Ishikawa (cell line): ENCODE data around the gene FARS2.

Experiments
- CEBPB ChIP-seq: IDR thresholded peaks from 2 replicates; pipeline ENCODE4 v1.6.1; 2012
- CREB1 ChIP-seq: IDR thresholded peaks from 2 replicates; pipeline ENCODE4 v1.6.1; 2012; ENCODE audit warnings: low read depth
- EGR1 ChIP-seq: IDR thresholded peaks from 2 replicates; pipeline ENCODE4 v1.6.1; 2012
- EP300 ChIP-seq: IDR thresholded peaks from 2 replicates; pipeline ENCODE4 v1.6.1; 2012; ENCODE audit warnings: borderline replicate concordance
- FOXM1 ChIP-seq: IDR thresholded peaks from 2 replicates; pipeline ENCODE4 v1.6.1; 2012; ENCODE audit warnings: low read depth, borderline replicate concordance
- NFIC ChIP-seq: IDR thresholded peaks from 2 replicates; pipeline ENCODE4 v1.6.1; 2012
- RAD21 ChIP-seq: IDR thresholded peaks from 2 replicates; pipeline ENCODE4 v1.6.1; 2012; ENCODE audit warnings: low read depth
- TAF1 ChIP-seq: IDR thresholded peaks from 2 replicates; pipeline ENCODE4 v1.6.1; 2012; ENCODE audit warnings: low read depth, mild to moderate bottlenecking
- TCF12 ChIP-seq: IDR thresholded peaks from 2 replicates; pipeline ENCODE4 v1.6.1; 2012; ENCODE audit warnings: low read depth
- TEAD4 ChIP-seq: IDR thresholded peaks from 2 replicates; pipeline ENCODE4 v1.6.1; 2012
- YY1 ChIP-seq: IDR thresholded peaks from 2 replicates; pipeline ENCODE4 v1.6.1; 2012; ENCODE audit warnings: low read depth
- ZBTB7A ChIP-seq: IDR thresholded peaks from 2 replicates; pipeline ENCODE4 v1.6.1; 2012; ENCODE audit warnings: low read depth
- TF ChIP-seq, protein P1 (sequence below): IDR thresholded peaks from 2 replicates; pipeline ENCODE4 v1.6.1; 2012; ENCODE audit warnings: low read depth, mild to moderate bottlenecking
- TF ChIP-seq, protein P2 (sequence below): IDR thresholded peaks from 2 replicates; pipeline ENCODE4 v1.6.1; 2012
- TF ChIP-seq, protein P3 (sequence below): IDR thresholded peaks from 2 replicates; pipeline ENCODE4 v1.6.1; 2012

FARS2 gene

DNA sequence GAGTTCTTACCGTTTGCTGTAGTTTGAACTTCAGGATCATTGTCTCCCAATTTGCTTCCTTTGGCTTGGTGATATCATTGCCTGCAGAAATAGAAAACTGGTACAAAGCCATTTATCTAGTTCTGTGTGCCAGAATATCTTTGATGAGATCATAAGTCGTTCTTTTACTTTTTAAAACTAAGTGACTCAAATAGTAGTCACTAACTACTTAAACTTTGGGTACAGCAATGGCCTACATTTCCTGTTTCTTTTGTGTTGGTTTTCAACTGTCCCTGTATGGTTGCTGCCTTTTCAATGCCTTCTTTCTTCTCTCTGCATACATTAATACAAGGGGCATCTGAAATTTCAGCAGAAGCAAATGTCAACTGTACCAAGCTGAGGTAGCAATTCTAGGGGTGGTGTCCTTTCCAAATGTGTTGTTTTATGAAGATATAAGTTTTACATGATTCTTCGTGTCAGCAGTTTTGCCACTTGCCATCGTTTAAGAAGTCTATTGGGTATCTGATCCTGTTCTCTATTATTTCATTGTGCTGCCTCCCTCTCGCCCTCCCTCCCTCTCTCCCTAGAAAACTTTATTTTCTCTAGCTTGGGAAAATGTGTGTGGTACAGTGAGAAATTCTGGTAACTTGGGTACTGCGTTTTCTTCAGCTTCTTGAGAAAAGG lies 238.5 kb downstream of the FARS2 start:
- no peak for TF ChIP-seq YY1
- TF ChIP-seq, protein P1, sequence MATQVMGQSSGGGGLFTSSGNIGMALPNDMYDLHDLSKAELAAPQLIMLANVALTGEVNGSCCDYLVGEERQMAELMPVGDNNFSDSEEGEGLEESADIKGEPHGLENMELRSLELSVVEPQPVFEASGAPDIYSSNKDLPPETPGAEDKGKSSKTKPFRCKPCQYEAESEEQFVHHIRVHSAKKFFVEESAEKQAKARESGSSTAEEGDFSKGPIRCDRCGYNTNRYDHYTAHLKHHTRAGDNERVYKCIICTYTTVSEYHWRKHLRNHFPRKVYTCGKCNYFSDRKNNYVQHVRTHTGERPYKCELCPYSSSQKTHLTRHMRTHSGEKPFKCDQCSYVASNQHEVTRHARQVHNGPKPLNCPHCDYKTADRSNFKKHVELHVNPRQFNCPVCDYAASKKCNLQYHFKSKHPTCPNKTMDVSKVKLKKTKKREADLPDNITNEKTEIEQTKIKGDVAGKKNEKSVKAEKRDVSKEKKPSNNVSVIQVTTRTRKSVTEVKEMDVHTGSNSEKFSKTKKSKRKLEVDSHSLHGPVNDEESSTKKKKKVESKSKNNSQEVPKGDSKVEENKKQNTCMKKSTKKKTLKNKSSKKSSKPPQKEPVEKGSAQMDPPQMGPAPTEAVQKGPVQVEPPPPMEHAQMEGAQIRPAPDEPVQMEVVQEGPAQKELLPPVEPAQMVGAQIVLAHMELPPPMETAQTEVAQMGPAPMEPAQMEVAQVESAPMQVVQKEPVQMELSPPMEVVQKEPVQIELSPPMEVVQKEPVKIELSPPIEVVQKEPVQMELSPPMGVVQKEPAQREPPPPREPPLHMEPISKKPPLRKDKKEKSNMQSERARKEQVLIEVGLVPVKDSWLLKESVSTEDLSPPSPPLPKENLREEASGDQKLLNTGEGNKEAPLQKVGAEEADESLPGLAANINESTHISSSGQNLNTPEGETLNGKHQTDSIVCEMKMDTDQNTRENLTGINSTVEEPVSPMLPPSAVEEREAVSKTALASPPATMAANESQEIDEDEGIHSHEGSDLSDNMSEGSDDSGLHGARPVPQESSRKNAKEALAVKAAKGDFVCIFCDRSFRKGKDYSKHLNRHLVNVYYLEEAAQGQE = no peak
- TF ChIP-seq, protein P2, sequence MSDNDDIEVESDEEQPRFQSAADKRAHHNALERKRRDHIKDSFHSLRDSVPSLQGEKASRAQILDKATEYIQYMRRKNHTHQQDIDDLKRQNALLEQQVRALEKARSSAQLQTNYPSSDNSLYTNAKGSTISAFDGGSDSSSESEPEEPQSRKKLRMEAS = no peak
- TF ChIP-seq TEAD4 = no peak
- TF ChIP-seq FOXM1 = no peak
- TF ChIP-seq TAF1 = no peak
- TF ChIP-seq EP300 = no peak
- TF ChIP-seq, protein P3, sequence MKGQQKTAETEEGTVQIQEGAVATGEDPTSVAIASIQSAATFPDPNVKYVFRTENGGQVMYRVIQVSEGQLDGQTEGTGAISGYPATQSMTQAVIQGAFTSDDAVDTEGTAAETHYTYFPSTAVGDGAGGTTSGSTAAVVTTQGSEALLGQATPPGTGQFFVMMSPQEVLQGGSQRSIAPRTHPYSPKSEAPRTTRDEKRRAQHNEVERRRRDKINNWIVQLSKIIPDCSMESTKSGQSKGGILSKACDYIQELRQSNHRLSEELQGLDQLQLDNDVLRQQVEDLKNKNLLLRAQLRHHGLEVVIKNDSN = no peak
- TF ChIP-seq NFIC = no peak
- no peak for TF ChIP-seq EGR1
- TF ChIP-seq TCF12 = no peak
- no peak for TF ChIP-seq RAD21

DNA sequence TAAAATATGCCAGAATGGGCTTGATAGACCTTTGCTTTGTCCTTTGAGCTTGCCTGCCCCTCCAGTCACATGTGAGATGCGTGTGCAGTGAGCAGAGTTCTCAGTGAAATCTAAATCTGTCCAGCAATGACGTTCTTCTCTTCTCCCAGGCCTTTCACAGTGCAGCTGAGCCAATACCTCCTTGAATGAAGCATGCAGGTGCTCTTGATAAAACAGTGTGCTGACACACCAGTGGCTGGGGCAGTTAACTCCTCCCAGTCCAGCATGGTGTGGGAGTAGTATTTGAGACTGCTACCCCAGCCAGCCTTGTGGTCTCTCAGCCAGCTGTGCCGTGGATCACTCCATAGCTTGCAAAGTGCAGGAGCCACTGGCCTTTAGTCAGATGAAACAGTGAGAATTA lies 240.5 kb downstream of the FARS2 start:
- TF ChIP-seq TEAD4 (no peak), TCF12 (no peak), NFIC (no peak), EP300 (no peak), CEBPB (no peak), FOXM1 (no peak), CREB1 (no peak)
- TF ChIP-seq, protein P2 = no peak
- TF ChIP-seq, protein P1 = no peak

DNA sequence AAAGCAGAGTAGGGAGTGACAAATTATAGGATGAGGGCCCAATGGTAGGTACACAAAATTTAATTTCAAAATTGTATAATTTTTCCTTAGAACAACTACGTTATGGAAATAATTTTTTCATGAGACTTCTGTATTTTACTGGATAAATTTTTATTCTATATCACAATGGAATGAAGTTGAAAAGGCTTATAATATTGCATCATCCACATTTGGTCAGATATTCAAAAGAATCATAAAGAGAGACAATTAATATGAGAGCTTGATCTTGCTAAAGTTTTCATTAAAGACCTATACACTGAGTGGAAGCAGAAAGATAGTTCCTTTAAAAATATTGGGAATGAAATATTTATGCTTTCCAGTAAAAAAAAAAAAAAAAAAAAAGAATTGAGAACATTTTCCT lies 242.8 kb downstream of the FARS2 start:
- no peak for TF ChIP-seq TCF12
- TF ChIP-seq, protein P1 = no peak
- no peak for TF ChIP-seq CREB1
- no peak for TF ChIP-seq ZBTB7A
- no peak for TF ChIP-seq CEBPB
- no peak for TF ChIP-seq RAD21
- TF ChIP-seq, protein P2 = no peak
- no peak for TF ChIP-seq EP300
- no peak for TF ChIP-seq TAF1
- no peak for TF ChIP-seq FOXM1
- TF ChIP-seq, protein P3 = no peak
- no peak for TF ChIP-seq NFIC
- TF ChIP-seq YY1 = no peak
- TF ChIP-seq TEAD4 = no peak
- no peak for TF ChIP-seq EGR1

DNA sequence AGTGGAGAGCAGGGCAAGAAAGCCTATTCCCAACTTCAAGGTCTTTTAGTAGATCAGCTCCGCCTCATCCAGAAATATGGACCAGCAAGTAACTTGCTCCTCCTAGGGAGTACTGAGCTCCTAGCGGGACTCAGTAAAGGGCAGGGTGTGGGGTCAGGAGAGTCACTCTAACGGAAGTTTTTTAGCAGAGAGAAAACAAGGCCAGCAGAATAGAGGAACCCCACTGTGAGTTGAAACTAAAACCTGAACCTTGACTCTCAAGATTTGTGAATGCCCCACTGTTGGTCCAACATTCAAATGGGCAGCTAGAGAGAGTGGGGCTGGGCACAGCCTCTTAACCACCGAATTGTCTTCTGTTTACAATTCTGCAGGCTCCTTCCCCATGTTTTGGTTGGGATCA lies 244.8 kb downstream of the FARS2 start:
- TF ChIP-seq, protein P2 = no peak
- no peak for TF ChIP-seq RAD21
- TF ChIP-seq TCF12 = no peak
- TF ChIP-seq, protein P1 = no peak
- TF ChIP-seq TAF1 = no peak
- TF ChIP-seq, protein P3 = no peak
- TF ChIP-seq CREB1 = no peak
- no peak for TF ChIP-seq EGR1
- no peak for TF ChIP-seq EP300
